ENCODE results near the gene ZMYM3. TPM values are rescaled to one million over a fixed set of nuclear protein-coding genes. Genes with fewer than 3 reads are reported as not detected.

ZMYM3 gene
- total and polyA plus RNA-seq, 9 donors: 11.6 to 25.7 (median 20.8) TPM

Other genes starting within 250 kb of the ZMYM3 start
- 43.3 TPM for gene SNX12, start 185.8 kb downstream of the ZMYM3 start, total RNA-seq
- 10 to 100 TPM; 43.7 to 60.8 (median 51.8) TPM for gene SNX12, start 185.8 kb downstream of the ZMYM3 start, polyA plus RNA-seq (ENCODE audit: insufficient read depth in 1 of 8, insufficient read length in 8 of 8, low replicate concordance in 1 of 8)
- 18.8 TPM for gene FOXO4, start 158.3 kb downstream of the ZMYM3 start, total RNA-seq
- 10 to 100 TPM; 26.1 to 36.8 (median 33.3) TPM for gene FOXO4, start 158.3 kb downstream of the ZMYM3 start, polyA plus RNA-seq (ENCODE audit: insufficient read depth in 1 of 8, insufficient read length in 8 of 8, low replicate concordance in 1 of 8)
- gene CXorf65, start 147.4 kb downstream of the ZMYM3 start, total RNA-seq: 1.4 TPM
- 1 to 10 TPM in 1 of 8 donors, under 1 TPM in 5, not detected in 2; 0.63 to 1.1 (median 0.76) TPM for gene CXorf65, start 147.4 kb downstream of the ZMYM3 start, polyA plus RNA-seq (ENCODE audit: insufficient read depth in 1 of 8, insufficient read length in 8 of 8, low replicate concordance in 1 of 8)
- gene IL2RG, start 142.6 kb downstream of the ZMYM3 start, total RNA-seq: 0.98 TPM
- 1 to 10 TPM; 1.3 to 7.2 (median 2.2) TPM for gene IL2RG, start 142.6 kb downstream of the ZMYM3 start, polyA plus RNA-seq (ENCODE audit: insufficient read depth in 1 of 8, insufficient read length in 8 of 8, low replicate concordance in 1 of 8)
- gene MED12, start 135.5 kb downstream of the ZMYM3 start, total RNA-seq: 22.5 TPM
- gene MED12, start 135.5 kb downstream of the ZMYM3 start, polyA plus RNA-seq (ENCODE audit: insufficient read depth in 1 of 8, insufficient read length in 8 of 8, low replicate concordance in 1 of 8): 10 to 100 TPM; 33.4 to 52.0 (median 45.6) TPM
- 1.9 TPM for gene NLGN3, start 109.3 kb downstream of the ZMYM3 start, total RNA-seq
- 1 to 10 TPM; 2.2 to 7.8 (median 3.8) TPM for gene NLGN3, start 109.3 kb downstream of the ZMYM3 start, polyA plus RNA-seq (ENCODE audit: insufficient read depth in 1 of 8, insufficient read length in 8 of 8, low replicate concordance in 1 of 8)
- 0.04 TPM for gene GJB1, start 30.9 kb downstream of the ZMYM3 start, total RNA-seq
- 1 to 10 TPM in 1 of 8 donors, under 1 TPM in 4, not detected in 3; 0.06 to 2.2 (median 0.36) TPM for gene GJB1, start 30.9 kb downstream of the ZMYM3 start, polyA plus RNA-seq (ENCODE audit: insufficient read depth in 1 of 8, insufficient read length in 8 of 8, low replicate concordance in 1 of 8)
- gene NONO, start 29.5 kb upstream of the ZMYM3 start, total RNA-seq: 285 TPM
- gene NONO, start 29.5 kb upstream of the ZMYM3 start, polyA plus RNA-seq (ENCODE audit: insufficient read depth in 1 of 8, insufficient read length in 8 of 8, low replicate concordance in 1 of 8): 100 to 1,000 TPM; 289 to 402 (median 376) TPM
- gene ITGB1BP2, start 47.6 kb upstream of the ZMYM3 start, total RNA-seq: 140 TPM
- 100 to 1,000 TPM in 7 of 8 donors, 10 to 100 TPM in 1; 89.9 to 152 (median 125) TPM for gene ITGB1BP2, start 47.6 kb upstream of the ZMYM3 start, polyA plus RNA-seq (ENCODE audit: insufficient read depth in 1 of 8, insufficient read length in 8 of 8, low replicate concordance in 1 of 8)
- 27.0 TPM for gene TAF1, start 112.2 kb upstream of the ZMYM3 start, total RNA-seq
- gene TAF1, start 112.2 kb upstream of the ZMYM3 start, polyA plus RNA-seq (ENCODE audit: insufficient read depth in 1 of 8, insufficient read length in 8 of 8, low replicate concordance in 1 of 8): 10 to 100 TPM; 19.1 to 32.9 (median 27.6) TPM

Measured in muscle of leg (tissue), 9 donors.